ENCODE results near the gene TBR1. TPM values are rescaled to one million over a fixed set of nuclear protein-coding genes. Genes with fewer than 3 reads are reported as not detected.

The TBR1 gene
- total and polyA plus RNA-seq, 2 experiments from 2014 or later: 0.97 TPM; not detected in 1

DNA sequence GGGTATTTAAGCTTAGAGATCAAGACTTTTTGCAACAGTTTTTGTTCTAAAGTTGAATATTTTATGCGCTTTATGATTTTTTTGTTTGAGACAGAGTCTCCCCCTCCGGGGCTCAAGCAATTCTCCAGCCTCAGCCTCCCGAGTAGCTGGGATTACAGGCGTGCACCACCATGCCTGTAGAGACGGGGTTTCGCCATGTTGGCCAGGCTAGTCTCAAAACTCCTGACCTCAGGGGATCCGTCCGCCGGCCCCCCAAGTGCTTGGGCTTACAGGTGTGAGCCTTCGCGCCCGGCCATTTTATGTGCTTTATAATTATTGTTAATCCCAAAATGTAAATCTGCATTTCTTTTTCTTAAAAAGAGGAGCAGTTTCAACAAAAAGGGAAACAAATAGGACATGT, 29.0 kb downstream of the TBR1 start:
- H2AFZ ChIP-seq: no peak overlapping the region
- H3K9ac ChIP-seq: no peak overlapping the region
- no peaks in the 10 kb centered on the region for H3K9me2 ChIP-seq (ENCODE audit: insufficient read depth)
- in situ Hi-C loops (cut with MboI): no loop called here
- no peak overlapping the region for H3K4me2 ChIP-seq (ENCODE audit: unreplicated experiment)
- H3F3A ChIP-seq (ENCODE audit: insufficient read depth): no peaks in the 10 kb centered on the region
- no peaks in the 10 kb centered on the region for H4K20me1 ChIP-seq (ENCODE audit: insufficient read depth)
- no peaks in the 10 kb centered on the region for H3K4me1 ChIP-seq (ENCODE audit: insufficient read depth)
- DNase-seq: no peak
- 0 out of 2 replicates have a peak, but pooled peaks cover 11% of the 10 kb centered on the region for H3K27me3 ChIP-seq (replicated peaks; ENCODE audit: insufficient read depth)
- H3K36me3 ChIP-seq (ENCODE audit: low read depth): no peaks in the 10 kb centered on the region
- TF ChIP-seq EZH2 (IDR thresholded peaks at IDR 0.05; ENCODE audit: insufficient read depth, poor library complexity, severe bottlenecking) (no peak), EZH2phosphoT487 (IDR thresholded peaks at IDR 0.05; ENCODE audit: insufficient read depth, low read depth) (no peak)
- H3K79me2 ChIP-seq (ENCODE audit: insufficient read depth): no peaks in the 10 kb centered on the region
- no peaks in the 10 kb centered on the region for H3K9me3 ChIP-seq (ENCODE audit: low read depth)
- 84 to 88% methylated on average over 12 of the region's 12 CpGs for WGBS, 2 experiments (ENCODE audit: low coverage in 1 of 2, low lambda C conversion rate in 2 of 2, missing lambda C conversion rate in 2 of 2)
- H3K27ac ChIP-seq: no peak overlapping the region
- H3K4me3 ChIP-seq: no peak overlapping the region

DNA sequence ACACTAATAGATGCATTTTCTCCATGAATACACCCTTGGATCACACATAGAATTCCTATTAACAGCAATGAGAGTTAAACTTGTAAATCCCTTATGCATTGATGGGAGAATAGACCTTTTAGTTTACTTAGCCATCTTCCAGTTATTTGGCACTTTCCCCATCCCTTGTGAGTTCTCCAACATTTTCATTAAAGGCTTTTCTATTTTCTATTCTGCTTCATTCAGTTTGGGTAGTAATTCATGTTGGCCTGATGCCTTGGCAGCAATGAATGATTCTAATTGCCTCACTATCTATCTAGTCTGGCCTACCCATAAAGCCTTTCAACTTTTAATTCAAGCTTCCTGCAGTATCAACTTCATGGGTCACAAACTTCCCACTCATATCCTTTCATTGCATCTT, 32.3 kb downstream of the TBR1 start:
- H3K9me3 ChIP-seq (ENCODE audit: low read depth): no peaks in the 10 kb centered on the region

DNA sequence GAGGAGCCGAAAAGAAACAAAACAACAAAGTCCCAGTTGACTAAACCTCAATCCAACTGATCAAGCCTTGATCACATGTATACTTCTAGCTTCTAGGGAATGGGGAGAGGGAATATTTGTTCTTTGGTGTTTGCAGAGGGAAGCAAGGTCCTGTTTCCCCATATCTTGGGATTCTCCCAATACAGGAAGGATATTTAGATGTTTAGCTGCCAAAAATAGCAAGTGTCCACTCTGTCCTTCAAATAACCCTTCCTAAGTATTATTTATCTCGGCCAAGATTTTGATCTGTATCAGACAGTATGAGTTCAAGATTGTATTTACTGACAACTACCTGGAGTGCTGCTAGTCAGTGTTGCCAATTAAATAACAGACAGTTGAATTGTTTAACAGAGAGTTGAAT, 55.5 kb downstream of the TBR1 start:
- Histone ChIP-seq H3F3A (ENCODE audit: insufficient read depth) (no peaks in the 10 kb centered on the region), H3K27ac (no peak overlapping the region), H4K20me1 (ENCODE audit: insufficient read depth) (no peaks in the 10 kb centered on the region; the same call in 1 of the 2 replicates), H3K9me2 (ENCODE audit: insufficient read depth) (no peaks in the 10 kb centered on the region), H3K4me1 (ENCODE audit: insufficient read depth) (no peaks in the 10 kb centered on the region), H3K79me2 (ENCODE audit: insufficient read depth) (no peaks in the 10 kb centered on the region), H3K9me3 (ENCODE audit: low read depth) (no peaks in the 10 kb centered on the region), H3K4me2 (ENCODE audit: unreplicated experiment) (no peak overlapping the region), H2AFZ (no peak overlapping the region), H3K9ac (no peak overlapping the region), H3K36me3 (ENCODE audit: low read depth) (no peaks in the 10 kb centered on the region), H3K4me3 (no peak overlapping the region), H3K27me3 (replicated peaks; ENCODE audit: insufficient read depth) (no peaks in the 10 kb centered on the region)
- TF ChIP-seq EZH2phosphoT487 (IDR thresholded peaks at IDR 0.05; ENCODE audit: insufficient read depth, low read depth) (no peak), EZH2 (IDR thresholded peaks at IDR 0.05; ENCODE audit: insufficient read depth, poor library complexity, severe bottlenecking) (no peak)
- DNase-seq: no peak
- 12 to 21% methylated on average over 2 of the region's 2 CpGs for WGBS, 2 experiments (ENCODE audit: low coverage in 1 of 2, low lambda C conversion rate in 2 of 2, missing lambda C conversion rate in 2 of 2)
- in situ Hi-C loops (cut with MboI): no loop called here

More for the DNA sequence above, 32.3 kb downstream of the TBR1 start:
- no peaks in the 10 kb centered on the region for H3K79me2 ChIP-seq (ENCODE audit: insufficient read depth)
- no peak overlapping the region for H3K4me3 ChIP-seq
- H3K27ac ChIP-seq: no peak overlapping the region
- no peaks in the 10 kb centered on the region for H4K20me1 ChIP-seq (ENCODE audit: insufficient read depth)
- no peak overlapping the region for H2AFZ ChIP-seq
- in situ Hi-C loops (cut with MboI): no loop called here
- H3K27me3 ChIP-seq (replicated peaks; ENCODE audit: insufficient read depth): 0 out of 2 replicates have a peak, but pooled peaks cover 11% of the 10 kb centered on the region
- no peak for DNase-seq
- H3K9ac ChIP-seq: no peak overlapping the region
- no peak for TF ChIP-seq EZH2 (IDR thresholded peaks at IDR 0.05; ENCODE audit: insufficient read depth, poor library complexity, severe bottlenecking)
- no peaks in the 10 kb centered on the region for H3K36me3 ChIP-seq (ENCODE audit: low read depth)
- H3K9me2 ChIP-seq (ENCODE audit: insufficient read depth): no peaks in the 10 kb centered on the region
- H3K4me1 ChIP-seq (ENCODE audit: insufficient read depth): no peaks in the 10 kb centered on the region
- H3K4me2 ChIP-seq (ENCODE audit: unreplicated experiment): no peak overlapping the region
- H3F3A ChIP-seq (ENCODE audit: insufficient read depth): no peaks in the 10 kb centered on the region

GRCh38 chr2:161474920-161475319, 58.8 kb downstream of the TBR1 start:
- H4K20me1 ChIP-seq (ENCODE audit: insufficient read depth): no peaks in the 10 kb centered on the region; the same call in 1 of the 2 replicates
- no peaks in the 10 kb centered on the region for H3K36me3 ChIP-seq (ENCODE audit: low read depth)
- in situ Hi-C loops (cut with MboI): no loop called here
- H3K4me1 ChIP-seq (ENCODE audit: insufficient read depth): no peaks in the 10 kb centered on the region
- H3K79me2 ChIP-seq (ENCODE audit: insufficient read depth): no peaks in the 10 kb centered on the region
- H3K9me3 ChIP-seq (ENCODE audit: low read depth): no peaks in the 10 kb centered on the region
- no peaks in the 10 kb centered on the region for H3K9me2 ChIP-seq (ENCODE audit: insufficient read depth)
- TF ChIP-seq EZH2phosphoT487 (IDR thresholded peaks at IDR 0.05; ENCODE audit: insufficient read depth, low read depth) (no peak), EZH2 (IDR thresholded peaks at IDR 0.05; ENCODE audit: insufficient read depth, poor library complexity, severe bottlenecking) (no peak)
- no peak overlapping the region for H3K4me3 ChIP-seq
- no peak overlapping the region for H3K4me2 ChIP-seq (ENCODE audit: unreplicated experiment)
- H3K9ac ChIP-seq: no peak overlapping the region
- DNase-seq: no peak
- no peak overlapping the region for H3K27ac ChIP-seq
- no peaks in the 10 kb centered on the region for H3F3A ChIP-seq (ENCODE audit: insufficient read depth)
- H2AFZ ChIP-seq: no peak overlapping the region
- no peaks in the 10 kb centered on the region for H3K27me3 ChIP-seq (replicated peaks; ENCODE audit: insufficient read depth)
- 13 to 25% methylated on average over 2 of the region's 2 CpGs for WGBS, 2 experiments (ENCODE audit: low coverage in 1 of 2, low lambda C conversion rate in 2 of 2, missing lambda C conversion rate in 2 of 2)

Small RNA genes lying within 50 kb of the gene (small RNA-seq; reads per million reads assigned to genes)
- not detected for gene RNA5SP108 (ENCODE audit: low read depth, low replicate concordance)

Other genes with a start within 250 kb of the TBR1 start
- 94.4 and 104 TPM in 2 replicates for gene PSMD14, start 107.9 kb upstream of the TBR1 start, total RNA-seq (2014; rRNA removed; shearing (Covaris generic))
- gene PSMD14, start 107.9 kb upstream of the TBR1 start, polyA plus RNA-seq (2016; fragmentation: Nextera tagmentation; extraction: Ambion mirVana): 90.5 and 96.0 TPM in 2 replicates
- not detected in 2 replicates for gene SLC4A10, start 208.1 kb downstream of the TBR1 start, total RNA-seq (2014; rRNA removed; shearing (Covaris generic))
- not detected in 2 replicates for gene SLC4A10, start 208.1 kb downstream of the TBR1 start, polyA plus RNA-seq (2016; fragmentation: Nextera tagmentation; extraction: Ambion mirVana)